ENCODE data around the gene ACOT8.
A peak's percentile ranks its signal among the peaks of the same experiment; 100 is the strongest.

The ACOT8 gene

DNA sequence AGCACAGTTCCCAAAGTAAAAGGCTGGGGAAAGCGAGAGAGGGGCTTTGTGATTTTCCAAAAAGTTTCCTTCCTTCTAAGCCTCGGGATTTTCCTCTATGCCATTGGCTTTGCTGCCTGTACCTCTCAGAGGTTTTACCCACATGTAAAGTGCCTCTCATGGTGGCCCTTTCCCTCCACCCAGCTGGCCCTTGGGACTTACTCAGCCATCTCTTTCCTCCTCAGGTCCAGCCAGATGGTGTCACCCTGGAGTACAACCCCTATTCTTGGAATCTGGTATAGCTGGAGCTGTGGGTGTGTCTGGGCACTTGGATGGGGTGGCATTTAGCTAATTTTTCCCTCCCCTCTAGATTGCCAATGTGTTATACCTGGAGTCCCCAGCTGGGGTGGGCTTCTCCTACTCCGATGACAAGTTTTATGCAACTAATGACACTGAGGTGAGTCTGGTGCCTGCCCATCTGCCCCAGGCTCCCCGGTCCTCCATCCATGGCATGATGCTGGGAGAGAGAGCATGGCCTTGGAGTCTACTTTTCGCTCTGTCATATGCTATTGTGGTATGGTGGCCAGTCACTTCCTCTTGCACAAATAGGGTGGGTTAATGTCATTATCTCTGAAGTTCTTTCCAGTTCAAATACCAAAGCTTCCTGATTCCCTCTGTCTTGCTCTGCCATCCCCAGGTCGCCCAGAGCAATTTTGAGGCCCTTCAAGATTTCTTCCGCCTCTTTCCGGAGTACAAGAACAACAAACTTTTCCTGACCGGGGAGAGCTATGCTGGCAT is 35.0 kb upstream of the ACOT8 start:
- Histone ChIP-seq H3K4me3 (ENCODE audit: low read length) (peak overlapping the region; percentile 80), H2AFZ (ENCODE audit: low read length) (peak overlapping the region; percentile 98; the same call in 1 of the 2 replicates), H3K36me3 (replicated peaks; ENCODE audit: insufficient read depth, low read length) (no peaks in the 10 kb centered on the region), H3K4me2 (ENCODE audit: low read depth, low read length) (peak overlapping the region; percentile 98), H3K4me1 (ENCODE audit: low read length) (peaks cover 14% of the 10 kb centered on the region), H3K9me2 (replicated peaks; ENCODE audit: insufficient read depth, low read length) (no peaks in the 10 kb centered on the region), H3K79me2 (ENCODE audit: low read length) (peaks cover 18% of the 10 kb centered on the region), H3K9me3 (replicated peaks; ENCODE audit: insufficient read depth, low read length) (no peaks in the 10 kb centered on the region), H3F3A (ENCODE audit: insufficient read depth, low read length) (peaks cover 21% of the 10 kb centered on the region), H4K20me1 (ENCODE audit: insufficient read depth, low read length) (no peaks in the 10 kb centered on the region), H3K9ac (ENCODE audit: low read length) (peak overlapping the region; percentile 72; the same call in 1 of the 2 replicates), H3K27ac (ENCODE audit: low read length) (peak overlapping the region; percentile 71; the same call in 1 of the 2 replicates), H3K27me3 (replicated peaks; ENCODE audit: insufficient read depth, low read length) (no peaks in the 10 kb centered on the region)
- DNase-seq, result no peak
- no peak for TF ChIP-seq EZH2 (optimal IDR thresholded peaks at IDR 0.05; ENCODE audit: low read depth, low read length)
- TF ChIP-seq, protein P1, sequence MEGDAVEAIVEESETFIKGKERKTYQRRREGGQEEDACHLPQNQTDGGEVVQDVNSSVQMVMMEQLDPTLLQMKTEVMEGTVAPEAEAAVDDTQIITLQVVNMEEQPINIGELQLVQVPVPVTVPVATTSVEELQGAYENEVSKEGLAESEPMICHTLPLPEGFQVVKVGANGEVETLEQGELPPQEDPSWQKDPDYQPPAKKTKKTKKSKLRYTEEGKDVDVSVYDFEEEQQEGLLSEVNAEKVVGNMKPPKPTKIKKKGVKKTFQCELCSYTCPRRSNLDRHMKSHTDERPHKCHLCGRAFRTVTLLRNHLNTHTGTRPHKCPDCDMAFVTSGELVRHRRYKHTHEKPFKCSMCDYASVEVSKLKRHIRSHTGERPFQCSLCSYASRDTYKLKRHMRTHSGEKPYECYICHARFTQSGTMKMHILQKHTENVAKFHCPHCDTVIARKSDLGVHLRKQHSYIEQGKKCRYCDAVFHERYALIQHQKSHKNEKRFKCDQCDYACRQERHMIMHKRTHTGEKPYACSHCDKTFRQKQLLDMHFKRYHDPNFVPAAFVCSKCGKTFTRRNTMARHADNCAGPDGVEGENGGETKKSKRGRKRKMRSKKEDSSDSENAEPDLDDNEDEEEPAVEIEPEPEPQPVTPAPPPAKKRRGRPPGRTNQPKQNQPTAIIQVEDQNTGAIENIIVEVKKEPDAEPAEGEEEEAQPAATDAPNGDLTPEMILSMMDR (IDR thresholded peaks at IDR 0.05; ENCODE audit: low read length), result no peak
- TF ChIP-seq EZH2phosphoT487 (IDR thresholded peaks at IDR 0.05; ENCODE audit: low read length), result no peak

DNA sequence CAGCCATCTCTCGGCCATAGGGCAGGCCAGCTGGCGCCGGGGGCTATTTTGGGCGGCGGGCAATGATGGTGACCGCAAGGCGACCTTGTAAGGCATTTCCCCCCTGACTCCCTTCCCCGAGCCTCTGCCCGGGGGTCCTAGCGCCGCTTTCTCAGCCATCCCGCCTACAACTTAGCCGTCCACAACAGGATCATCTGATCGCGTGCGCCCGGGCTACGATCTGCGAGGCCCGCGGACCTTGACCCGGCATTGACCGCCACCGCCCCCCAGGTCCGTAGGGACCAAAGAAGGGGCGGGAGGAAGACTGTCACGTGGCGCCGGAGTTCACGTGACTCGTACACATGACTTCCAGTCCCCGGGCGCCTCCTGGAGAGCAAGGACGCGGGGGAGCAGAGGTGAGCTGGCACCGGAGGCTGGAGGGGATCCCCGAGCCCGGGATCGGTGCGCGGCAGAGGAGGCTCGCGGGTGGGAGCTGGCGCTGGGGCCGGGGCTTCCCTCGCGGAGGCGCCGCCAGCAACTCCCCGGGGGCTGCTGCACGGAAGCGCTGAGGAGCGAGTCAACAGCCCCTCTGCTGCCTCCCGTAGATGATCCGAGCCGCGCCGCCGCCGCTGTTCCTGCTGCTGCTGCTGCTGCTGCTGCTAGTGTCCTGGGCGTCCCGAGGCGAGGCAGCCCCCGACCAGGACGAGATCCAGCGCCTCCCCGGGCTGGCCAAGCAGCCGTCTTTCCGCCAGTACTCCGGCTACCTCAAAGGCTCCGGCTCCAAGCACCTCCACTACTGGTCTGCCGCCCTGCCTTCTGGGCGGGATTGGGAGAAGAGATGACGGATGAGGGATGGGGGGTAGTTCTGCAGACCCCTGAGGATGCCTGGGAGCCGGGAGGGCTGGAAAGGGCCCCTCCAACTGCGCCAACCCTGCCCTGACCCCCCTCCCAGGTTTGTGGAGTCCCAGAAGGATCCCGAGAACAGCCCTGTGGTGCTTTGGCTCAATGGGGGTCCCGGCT is 34.1 kb upstream of the ACOT8 start, which contains the start of the genes CTSA and NEURL2:
Gene CTSA (plus strand): TSS at position 351 of the 999 bp plus-strand sequence. CDS start 234 bp downstream, at position 585.
Gene NEURL2 (minus strand): TSS at position 224 of the 999 bp plus-strand sequence. CDS start 217 bp downstream, at position 7.
- H3K36me3 ChIP-seq (replicated peaks; ENCODE audit: insufficient read depth, low read length), result no peaks in the 10 kb centered on the region
- H3K27me3 ChIP-seq (replicated peaks; ENCODE audit: insufficient read depth, low read length), result no peaks in the 10 kb centered on the region
- H3K79me2 ChIP-seq (ENCODE audit: low read length), result peaks cover 18% of the 10 kb centered on the region
- peak within 1 kb of the TSS; percentile 72 for H3K9ac ChIP-seq (ENCODE audit: low read length)
- no peaks in the 10 kb centered on the region for H3K9me3 ChIP-seq (replicated peaks; ENCODE audit: insufficient read depth, low read length)
- no peaks in the 10 kb centered on the region for H4K20me1 ChIP-seq (ENCODE audit: insufficient read depth, low read length)
- H3K9me2 ChIP-seq (replicated peaks; ENCODE audit: insufficient read depth, low read length), result no peaks in the 10 kb centered on the region
- H3K4me3 ChIP-seq (ENCODE audit: low read length), result peak within 1 kb of the TSS; percentile 80
- peak; percentile 89 for DNase-seq
- TF ChIP-seq EZH2 (optimal IDR thresholded peaks at IDR 0.05; ENCODE audit: low read depth, low read length), result no peak
- TF ChIP-seq, protein P1 (IDR thresholded peaks at IDR 0.05; ENCODE audit: low read length), result no peak
- TF ChIP-seq EZH2phosphoT487 (IDR thresholded peaks at IDR 0.05; ENCODE audit: low read length), result no peak
- peak within 1 kb of the TSS; percentile 98 for H2AFZ ChIP-seq (ENCODE audit: low read length)
- H3F3A ChIP-seq (ENCODE audit: insufficient read depth, low read length), result peaks cover 21% of the 10 kb centered on the region
- H3K4me2 ChIP-seq (ENCODE audit: low read depth, low read length), result peak within 1 kb of the TSS; percentile 98
- no peak within 1 kb of the TSS for H3K27ac ChIP-seq (ENCODE audit: low read length)
- peaks cover 14% of the 10 kb centered on the region for H3K4me1 ChIP-seq (ENCODE audit: low read length)

DNA sequence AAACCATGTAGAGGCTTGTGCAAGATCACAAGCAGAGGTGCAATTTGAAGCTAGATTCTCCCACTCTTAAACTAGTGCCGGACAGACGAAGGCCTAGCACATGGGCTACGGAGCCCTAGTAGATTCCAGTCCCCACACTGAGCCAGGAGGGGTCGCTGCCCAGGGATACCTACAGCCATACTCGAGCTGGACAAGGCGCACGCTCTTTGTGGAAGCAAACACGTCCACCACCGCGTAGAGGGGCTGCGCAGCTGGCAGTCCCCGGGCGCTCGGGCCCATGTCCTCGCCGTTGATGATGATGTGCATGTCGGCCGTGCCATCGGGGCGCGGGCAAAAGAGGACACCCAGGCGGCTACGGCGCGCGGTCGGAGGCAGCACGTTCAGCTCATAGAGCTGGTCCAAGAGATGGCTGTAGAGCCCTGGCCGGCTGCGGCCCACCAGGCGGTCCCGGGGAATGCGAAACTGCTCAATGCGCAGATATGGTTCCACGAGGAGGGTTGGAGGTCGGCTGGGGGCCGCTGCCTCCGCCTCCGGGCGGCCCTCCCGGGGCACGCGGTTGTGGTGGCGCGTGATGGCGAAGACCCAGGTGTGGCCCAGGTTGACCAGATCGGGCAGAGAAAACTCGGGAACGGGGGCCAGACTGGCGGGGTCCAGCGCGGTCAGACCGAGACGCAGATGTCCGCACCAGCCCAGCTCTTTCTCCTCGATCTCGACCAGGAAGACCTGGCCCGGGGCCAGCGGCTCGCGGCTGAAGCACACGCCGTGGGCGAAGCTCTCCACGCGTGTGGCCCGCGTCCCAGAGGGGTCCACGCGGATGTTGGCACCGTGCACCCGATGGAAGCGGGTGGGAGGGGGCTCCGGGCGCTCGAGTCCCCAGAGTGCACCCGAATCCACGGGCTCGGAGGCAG is 33.1 kb upstream of the ACOT8 start:
- Histone ChIP-seq H3K4me3 (ENCODE audit: low read length) (peak overlapping the region; percentile 80), H3K79me2 (ENCODE audit: low read length) (peaks cover 18% of the 10 kb centered on the region), H3F3A (ENCODE audit: insufficient read depth, low read length) (peaks cover 21% of the 10 kb centered on the region), H3K36me3 (replicated peaks; ENCODE audit: insufficient read depth, low read length) (no peaks in the 10 kb centered on the region), H3K9me3 (replicated peaks; ENCODE audit: insufficient read depth, low read length) (no peaks in the 10 kb centered on the region), H4K20me1 (ENCODE audit: insufficient read depth, low read length) (no peaks in the 10 kb centered on the region), H3K4me2 (ENCODE audit: low read depth, low read length) (peak overlapping the region; percentile 98), H3K4me1 (ENCODE audit: low read length) (peaks cover 14% of the 10 kb centered on the region), H3K27ac (ENCODE audit: low read length) (no peak overlapping the region), H3K9me2 (replicated peaks; ENCODE audit: insufficient read depth, low read length) (no peaks in the 10 kb centered on the region), H3K27me3 (replicated peaks; ENCODE audit: insufficient read depth, low read length) (no peaks in the 10 kb centered on the region), H2AFZ (ENCODE audit: low read length) (peak overlapping the region; percentile 98), H3K9ac (ENCODE audit: low read length) (peak overlapping the region; percentile 72)
- TF ChIP-seq EZH2phosphoT487 (IDR thresholded peaks at IDR 0.05; ENCODE audit: low read length) (no peak), EZH2 (optimal IDR thresholded peaks at IDR 0.05; ENCODE audit: low read depth, low read length) (no peak)
- TF ChIP-seq, protein P1 (IDR thresholded peaks at IDR 0.05; ENCODE audit: low read length), result 0 out of 2 replicates have a peak, but pooled peaks have one; percentile 5
- no peak for DNase-seq

All from MM.1S (cell line).